ENCODE data around the gene B3GLCT.

GRCh38 chr13:31286930-31287329, 87.2 kb downstream of the B3GLCT start:
- TF ChIP-seq POLR2A (IDR thresholded peaks at IDR 0.05) (no peak), CTCF (IDR thresholded peaks at IDR 0.05) (no peak)

Measured in esophagus squamous epithelium (tissue), 4 donors.